Immature natural killer cell (primary cell): ENCODE data around the gene TRAF3. TPM values are rescaled to one million over a fixed set of nuclear protein-coding genes. Genes with fewer than 3 reads are reported as not detected.
"Not testable (repeated sequence)": the region's sequence is repeated elsewhere in the genome, so short reads cannot be mapped to it uniquely, and the experiment has no call there.

Experiments used
- DNase-seq, 3 donors: peaks; one replicate each; pipeline ENCODE4 v3.0.0; 2022; ENCODE audit warnings: mixed read lengths in 1 of 3
- H3K27ac Mint-ChIP-seq, 6 donors: one replicate each; pipeline ENCODE4 v1.8.0; 2020; ENCODE audit warnings: mixed read lengths in 6 of 6, mild to moderate bottlenecking in 5 of 6, inconsistent platforms in 4 of 6, moderate library complexity in 3 of 6
- H3K27me3 Mint-ChIP-seq, 3 donors: one replicate each; pipeline ENCODE4 v1.8.0; 2020 to 2021; ENCODE audit warnings: low read depth in 3 of 3, mild to moderate bottlenecking in 3 of 3, mixed read lengths in 3 of 3, moderate library complexity in 3 of 3, inconsistent platforms in 1 of 3
- H3K36me3 Mint-ChIP-seq, 3 donors: one replicate each; pipeline ENCODE4 v1.8.0; 2020; ENCODE audit warnings: mixed read lengths in 3 of 3, inconsistent platforms in 2 of 3, mild to moderate bottlenecking in 2 of 3
- H3K4me1 Mint-ChIP-seq, 2 donors: one replicate each; pipeline ENCODE4 v1.8.0; 2020; ENCODE audit warnings: inconsistent platforms in 2 of 2, mild to moderate bottlenecking in 2 of 2, mixed read lengths in 2 of 2, moderate library complexity in 1 of 2
- H3K4me3 Mint-ChIP-seq, 5 donors: one replicate each; pipeline ENCODE4 v1.8.0; 2020; ENCODE audit warnings: mild to moderate bottlenecking in 5 of 5, mixed read lengths in 5 of 5, inconsistent platforms in 3 of 5, moderate library complexity in 3 of 5
- H3K9me3 Mint-ChIP-seq, 6 donors: one replicate each; pipeline ENCODE4 v1.8.0; 2020; ENCODE audit warnings: mild to moderate bottlenecking in 6 of 6, mixed read lengths in 6 of 6, inconsistent platforms in 4 of 6, moderate library complexity in 3 of 6
- polyA plus RNA-seq, 3 donors: library from polyadenylated mRNA; unstranded; fragments of 300-500 nt; fragmentation: Illumina TruSeq; gene quantifications; one replicate each; pipeline ENCODE4 v1.2.3, GENCODE V29; 2021

The TRAF3 gene
- polyA plus RNA-seq, 3 donors from 2014 or later, result 9.2 to 12.8 (median 9.3) TPM

GRCh38 chr14:102825307-102826095, 48.3 kb downstream of the TRAF3 start:
- H3K27ac Mint-ChIP-seq, result no peak overlapping the region
- H3K27me3 Mint-ChIP-seq, result peaks cover 2 to 3% (median 3%) of the 10 kb centered on the region in 3 donors
- DNase-seq, result no peak
- H3K36me3 Mint-ChIP-seq, result no peaks in the 10 kb centered on the region
- H3K4me1 Mint-ChIP-seq, result peaks cover 36 to 50% of the 10 kb centered on the region in 2 donors
- H3K4me3 Mint-ChIP-seq, result no peak overlapping the region
- no peaks in the 10 kb centered on the region for H3K9me3 Mint-ChIP-seq

GRCh38 chr14:102826161-102826560, 48.9 kb downstream of the TRAF3 start:
- H3K36me3 Mint-ChIP-seq, result no peaks in the 10 kb centered on the region
- peaks cover 2 to 3% (median 3%) of the 10 kb centered on the region in 3 donors for H3K27me3 Mint-ChIP-seq
- no peak for DNase-seq
- H3K4me3 Mint-ChIP-seq, result no peak overlapping the region
- H3K4me1 Mint-ChIP-seq, result peaks cover 30 to 48% of the 10 kb centered on the region in 2 donors
- H3K27ac Mint-ChIP-seq, result no peak overlapping the region
- H3K9me3 Mint-ChIP-seq, result no peaks in the 10 kb centered on the region

- H3K4me1 Mint-ChIP-seq, result peaks cover 24 to 41% of the 10 kb centered on the region in 2 donors
- H3K4me3 Mint-ChIP-seq, result no peak overlapping the region
- H3K36me3 Mint-ChIP-seq, result peaks cover 0 to 4% (median 0%) of the 10 kb centered on the region in 3 donors
Measured at GRCh38 chr14:102826751-102827675, 49.8 kb downstream of the TRAF3 start.

GRCh38 chr14:102827716-102828115, 50.5 kb downstream of the TRAF3 start:
- H3K9me3 Mint-ChIP-seq, result no peaks in the 10 kb centered on the region
- H3K36me3 Mint-ChIP-seq, result peaks cover 0 to 4% (median 0%) of the 10 kb centered on the region in 3 donors
- H3K4me3 Mint-ChIP-seq, result no peak overlapping the region
- H3K4me1 Mint-ChIP-seq, result peaks cover 22 to 40% of the 10 kb centered on the region in 2 donors
- H3K27me3 Mint-ChIP-seq, result peaks cover 2 to 3% (median 3%) of the 10 kb centered on the region in 3 donors
- H3K27ac Mint-ChIP-seq, result peak overlapping the region in 1 of 6 donors; percentile 11
- DNase-seq, result no peak

More at GRCh38 chr14:102826751-102827675, 49.8 kb downstream of the TRAF3 start:
- H3K9me3 Mint-ChIP-seq, result no peaks in the 10 kb centered on the region
- no peak for DNase-seq
- no peak overlapping the region for H3K27ac Mint-ChIP-seq
- peaks cover 2 to 3% (median 3%) of the 10 kb centered on the region in 3 donors for H3K27me3 Mint-ChIP-seq

DNA sequence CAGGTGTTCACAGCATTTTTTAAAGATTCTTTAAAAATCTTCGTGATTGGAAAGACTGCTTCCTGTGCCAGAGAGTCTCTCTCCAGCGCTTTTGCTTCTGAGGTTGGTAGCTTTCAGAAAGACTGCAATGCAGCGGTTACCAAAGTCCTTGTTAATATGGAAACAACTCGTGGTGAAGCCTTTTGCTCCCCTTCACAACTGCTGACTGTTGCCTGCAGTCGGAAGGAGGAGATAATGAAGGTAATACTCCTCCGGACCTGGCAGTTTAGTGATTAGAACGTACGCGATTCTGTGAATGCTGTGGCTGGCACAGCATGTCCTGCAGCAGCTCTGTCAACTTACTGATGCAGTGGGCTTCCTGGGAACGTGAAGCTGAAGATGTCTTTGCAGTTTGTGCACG, 50.9 kb downstream of the TRAF3 start:
- Mint-ChIP-seq H3K4me1 (peaks cover 22 to 36% of the 10 kb centered on the region in 2 donors), H3K27me3 (peaks cover 2 to 3% (median 3%) of the 10 kb centered on the region in 3 donors), H3K27ac (no peak overlapping the region), H3K4me3 (peak overlapping the region in 1 of 5 donors; percentile 27), H3K36me3 (peaks cover 0 to 4% (median 0%) of the 10 kb centered on the region in 3 donors), H3K9me3 (no peaks in the 10 kb centered on the region)
- DNase-seq, result no peak

DNA sequence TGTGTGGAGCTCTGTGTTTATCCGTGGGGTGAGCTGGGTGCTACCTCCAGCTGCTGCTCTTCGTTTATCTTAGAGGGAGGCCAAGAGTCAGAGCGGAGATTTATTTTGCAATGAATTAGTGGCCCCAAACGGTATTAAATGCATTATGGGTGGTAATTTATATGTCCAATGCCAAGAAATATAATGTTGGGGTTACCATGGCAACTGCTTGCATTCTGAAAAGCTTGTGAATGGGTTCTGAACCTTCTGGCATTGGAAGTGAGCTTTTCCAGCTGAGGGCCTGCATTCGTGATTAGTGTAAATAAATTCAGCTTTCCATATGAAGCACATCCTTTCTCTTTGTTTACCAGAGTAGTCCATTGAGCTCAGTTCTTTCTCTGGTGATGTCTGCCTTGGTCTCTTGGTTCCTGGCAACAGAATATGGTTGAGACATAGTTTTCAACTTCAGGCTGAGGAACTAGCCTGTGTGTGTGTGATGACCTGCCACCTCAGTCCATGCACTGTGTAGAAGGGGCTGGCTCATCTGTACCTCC, 51.8 kb downstream of the TRAF3 start:
- DNase-seq, result no peak
- peaks cover 2 to 4% (median 3%) of the 10 kb centered on the region in 3 donors for H3K27me3 Mint-ChIP-seq
- H3K4me3 Mint-ChIP-seq, result no peak overlapping the region
- H3K36me3 Mint-ChIP-seq, result peaks cover 0 to 4% (median 2%) of the 10 kb centered on the region in 3 donors
- no peaks in the 10 kb centered on the region for H3K9me3 Mint-ChIP-seq
- H3K4me1 Mint-ChIP-seq, result peaks cover 22 to 34% of the 10 kb centered on the region in 2 donors
- H3K27ac Mint-ChIP-seq, result no peak overlapping the region

DNA sequence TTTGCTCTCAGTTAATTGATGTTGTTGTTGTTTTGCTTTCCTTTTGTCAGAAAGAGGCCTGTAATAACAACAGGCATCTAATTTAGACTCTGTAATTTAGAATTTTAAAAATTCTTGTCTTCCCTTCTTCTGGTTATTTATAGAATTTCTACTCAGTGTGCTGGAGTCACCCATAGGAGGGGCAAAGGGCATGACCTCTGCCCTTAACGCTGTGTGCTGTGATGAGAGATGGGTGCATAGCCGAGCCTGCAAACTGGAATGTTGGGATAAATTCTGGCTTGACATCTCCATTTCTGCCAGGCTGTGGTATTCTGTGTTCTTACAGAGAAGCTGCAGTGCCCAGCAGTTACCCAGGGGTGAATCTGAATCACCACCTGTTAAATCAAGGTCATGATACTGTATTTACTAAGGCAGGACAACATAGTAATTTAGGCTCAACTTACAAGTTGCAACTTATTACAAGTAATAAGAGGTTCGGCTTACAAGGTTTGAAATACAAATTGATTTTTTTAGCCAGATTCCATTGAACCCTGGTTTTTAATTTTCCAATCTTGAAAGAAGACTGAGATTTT, 53.3 kb downstream of the TRAF3 start:
- Mint-ChIP-seq H3K4me1 (peaks cover 18 to 34% of the 10 kb centered on the region in 2 donors), H3K27ac (no peak overlapping the region)

DNA sequence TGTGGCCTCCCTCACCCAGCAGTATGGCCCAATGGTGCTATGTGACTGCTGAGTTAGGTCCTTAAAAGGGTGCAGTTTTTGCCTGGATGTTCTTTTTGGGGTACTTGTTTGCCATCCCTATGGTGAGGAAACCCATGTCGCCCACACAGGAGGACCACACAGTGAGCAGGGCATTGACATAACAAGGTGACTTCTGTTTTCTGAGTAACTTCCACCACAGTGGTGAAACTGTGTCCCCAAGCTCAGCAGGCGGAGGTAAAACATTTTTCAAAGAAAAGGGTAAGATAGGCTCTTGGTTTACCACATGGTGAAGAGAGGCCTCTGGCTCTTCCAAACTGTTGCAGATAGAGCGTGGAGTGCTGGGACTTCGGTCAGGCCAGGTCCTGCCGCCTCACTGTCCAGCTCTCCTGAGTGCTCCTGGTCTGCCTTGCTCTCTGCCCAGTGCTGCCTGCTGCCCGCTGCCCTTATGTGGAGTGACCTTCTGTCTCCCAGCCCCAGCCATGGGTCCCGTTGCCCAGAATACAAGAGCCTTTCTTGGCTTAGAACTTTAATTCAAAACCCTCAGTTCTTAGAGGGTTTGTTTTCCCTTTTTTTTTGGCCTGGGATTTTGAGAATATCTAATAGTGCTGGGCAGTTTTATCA, 54.0 kb downstream of the TRAF3 start:
- H3K4me1 Mint-ChIP-seq, result peaks cover 16 to 27% of the 10 kb centered on the region in 2 donors
- peaks cover 4 to 8% (median 6%) of the 10 kb centered on the region in 3 donors for H3K36me3 Mint-ChIP-seq
- H3K27me3 Mint-ChIP-seq, result peaks cover 0 to 3% (median 2%) of the 10 kb centered on the region in 3 donors
- peak overlapping the region in 2 of 6 donors; percentile 6 for H3K27ac Mint-ChIP-seq
- H3K9me3 Mint-ChIP-seq, result no peaks in the 10 kb centered on the region
- DNase-seq, result no peak
- H3K4me3 Mint-ChIP-seq, result no peak overlapping the region

More for the DNA sequence above, 53.3 kb downstream of the TRAF3 start:
- H3K9me3 Mint-ChIP-seq, result no peaks in the 10 kb centered on the region
- DNase-seq, result no peak
- H3K4me3 Mint-ChIP-seq, result no peak overlapping the region
- H3K36me3 Mint-ChIP-seq, result peaks cover 4 to 8% (median 6%) of the 10 kb centered on the region in 3 donors
- H3K27me3 Mint-ChIP-seq, result peaks cover 0 to 4% (median 3%) of the 10 kb centered on the region in 3 donors

DNA sequence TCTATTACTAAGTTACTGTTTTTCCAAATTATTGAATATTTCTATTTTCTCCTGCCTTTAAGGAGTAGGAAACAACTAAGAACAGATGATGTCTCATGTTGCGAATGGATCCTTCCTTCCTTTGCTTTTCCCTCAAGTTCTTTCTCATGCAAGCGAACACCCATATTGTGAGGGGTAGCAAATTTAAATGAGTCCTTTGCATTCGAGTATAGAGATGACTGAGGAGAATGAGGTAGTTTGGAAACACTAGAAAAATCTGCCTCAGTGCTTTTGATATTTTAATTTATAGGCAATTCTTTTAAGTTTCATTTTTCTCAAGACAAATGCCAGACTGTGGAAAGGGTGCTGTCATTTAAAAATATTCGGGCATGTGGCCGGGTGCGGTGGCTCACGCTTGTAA, 56.1 kb downstream of the TRAF3 start:
- Mint-ChIP-seq H3K9me3 (no peaks in the 10 kb centered on the region), H3K27me3 (peaks cover 0 to 1% (median 0%) of the 10 kb centered on the region in 3 donors), H3K4me1 (peaks cover 6 to 11% of the 10 kb centered on the region in 2 donors), H3K27ac (no peak overlapping the region), H3K36me3 (peaks cover 8% of the 10 kb centered on the region in 3 donors), H3K4me3 (no peak overlapping the region)
- DNase-seq, result no peak

DNA sequence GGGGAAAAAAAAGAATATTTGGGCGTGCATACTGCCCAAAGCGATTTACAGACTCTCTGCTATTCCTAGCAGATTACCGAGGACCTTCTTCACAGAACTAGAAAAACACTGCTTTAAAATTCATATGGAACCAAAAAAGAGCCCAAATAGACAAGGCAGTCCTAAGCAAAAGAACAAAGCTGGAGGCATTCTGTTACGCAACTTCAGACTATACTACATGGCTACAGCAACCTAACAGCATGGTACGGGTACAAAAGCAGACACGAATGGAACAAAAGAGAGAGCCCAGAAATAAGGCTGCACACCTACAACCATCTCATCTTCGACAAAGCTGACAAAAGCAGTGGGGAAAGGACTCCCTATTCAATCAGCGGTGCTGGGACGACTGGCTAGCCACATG, 56.7 kb downstream of the TRAF3 start:
- H3K27ac Mint-ChIP-seq, result no peak overlapping the region
- DNase-seq, result no peak
- no peak overlapping the region for H3K4me3 Mint-ChIP-seq
- H3K36me3 Mint-ChIP-seq, result peaks cover 8 to 10% (median 8%) of the 10 kb centered on the region in 3 donors
- peaks cover 0 to 1% (median 0%) of the 10 kb centered on the region in 3 donors for H3K27me3 Mint-ChIP-seq
- peaks cover 3 to 5% of the 10 kb centered on the region in 2 donors for H3K4me1 Mint-ChIP-seq
- no peaks in the 10 kb centered on the region for H3K9me3 Mint-ChIP-seq

DNA sequence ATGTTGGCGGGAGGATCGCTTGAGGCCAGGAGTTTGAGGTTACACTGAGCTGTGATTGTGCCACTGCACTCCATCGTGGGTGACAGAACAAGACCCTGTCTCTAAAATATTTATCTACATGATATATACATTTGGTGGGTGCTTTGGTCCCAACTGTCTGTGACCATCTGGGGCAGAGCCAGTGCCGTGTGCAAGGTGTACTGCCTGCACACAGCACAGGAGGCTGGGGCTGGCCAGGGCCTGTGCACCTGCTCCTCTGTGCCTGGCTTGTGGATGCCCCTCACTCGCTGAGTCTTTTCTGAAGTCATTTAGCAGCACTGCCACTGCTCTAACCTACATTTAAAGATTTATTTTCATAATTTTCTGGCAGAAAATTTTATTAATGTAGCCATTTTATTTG, 58.7 kb downstream of the TRAF3 start:
- H3K27me3 Mint-ChIP-seq, result peaks cover 0 to 1% (median 0%) of the 10 kb centered on the region in 3 donors
- H3K4me1 Mint-ChIP-seq, result no peaks in the 10 kb centered on the region
- H3K36me3 Mint-ChIP-seq, result peaks cover 8 to 10% (median 8%) of the 10 kb centered on the region in 3 donors
- H3K4me3 Mint-ChIP-seq, result no peak overlapping the region
- DNase-seq, result no peak
- no peaks in the 10 kb centered on the region for H3K9me3 Mint-ChIP-seq
- no peak overlapping the region for H3K27ac Mint-ChIP-seq

GRCh38 chr14:102837120-102837519, 59.9 kb downstream of the TRAF3 start:
- H3K4me1 Mint-ChIP-seq, DNase-seq, H3K9me3 Mint-ChIP-seq, H3K27me3 Mint-ChIP-seq, H3K4me3 Mint-ChIP-seq, H3K27ac Mint-ChIP-seq: not testable (repeated sequence)
- H3K36me3 Mint-ChIP-seq, result peaks cover 4 to 10% (median 8%) of the 10 kb centered on the region in 3 donors

DNA sequence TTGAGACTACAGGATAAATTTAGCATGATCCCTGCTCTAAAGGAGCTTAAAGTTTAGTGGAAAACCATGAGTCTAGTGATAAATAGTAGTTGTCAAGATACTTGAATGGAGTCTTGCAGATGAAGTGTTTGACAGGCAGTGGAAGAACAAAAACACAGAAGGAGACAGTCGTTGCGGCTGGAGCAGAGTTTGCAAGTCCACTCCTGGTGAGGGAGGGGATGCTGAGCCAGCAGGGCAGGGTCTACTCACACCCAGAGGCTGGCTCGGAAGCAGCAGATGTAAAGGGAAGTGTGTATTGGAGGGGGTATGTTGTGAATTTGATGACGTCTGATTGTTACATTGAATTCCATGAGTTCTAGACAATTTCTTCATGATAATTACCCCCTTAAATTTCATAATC, 61.3 kb downstream of the TRAF3 start:
- Mint-ChIP-seq H3K27ac (no peak overlapping the region), H3K9me3 (no peaks in the 10 kb centered on the region)

More for the DNA sequence above, 61.3 kb downstream of the TRAF3 start:
- DNase-seq, result no peak
- Mint-ChIP-seq H3K4me1 (no peaks in the 10 kb centered on the region), H3K36me3 (peaks cover 4 to 12% (median 10%) of the 10 kb centered on the region in 3 donors), H3K27me3 (peaks cover 0 to 1% (median 0%) of the 10 kb centered on the region in 3 donors), H3K4me3 (no peak overlapping the region)
